HepG2 (cell line): ENCODE data around the gene PDE2A. TPM values are rescaled to one million over a fixed set of nuclear protein-coding genes. Genes with fewer than 3 reads are reported as not detected.
"Not testable (repeated sequence)": the region's sequence is repeated elsewhere in the genome, so short reads cannot be mapped to it uniquely, and the experiment has no call there.

Experiments used
- ATAC-seq: fragments of 200-7000 bp; cut with Tn5 transposase; 3 replicates; pipeline ENCODE4 v1.9.1; 2020; ENCODE audit warnings: mild to moderate bottlenecking, moderate library complexity
- BruUV-seq: library from RNA; stranded (reverse); fragments of 400-500 nt; replicated peaks from 2 replicates; lab custom pipeline; 2021; lab: Mats Ljungman, UMichigan
- CTCF ChIA-PET: fragments of 300-600 bp; formaldehyde crosslinking; extraction: SDS; loops from one replicate; lab custom pipeline; 2021; ENCODE audit warnings: low total read pairs, inconsistent platforms, low intra/inter-chr PET ratio; lab: Yijun Ruan, JAX
- POLR2A ChIA-PET: fragments of 350-600 bp; sonication (Branson Sonifier 250); formaldehyde crosslinking; loops from one replicate; lab custom pipeline; 2020; ENCODE audit warnings: antibody characterized with exemption, inconsistent platforms; lab: Yijun Ruan, JAX
- DNase-seq: peaks from one replicate; pipeline ENCODE4 v3.0.0-alpha.2; 2015; ENCODE audit warnings: low spot score
- FAIRE-seq: peaks from 3 replicates; lab custom pipeline; 2011; peaks lifted over from hg19 to GRCh38; lab: Jason Lieb, UNC
- H2AFZ ChIP-seq: one replicate; pipeline ENCODE4 v1.6.1; 2011; ENCODE audit warnings: low read length, inconsistent platforms
- H3K27ac ChIP-seq: fragments of 300-600 bp; 3 replicates; pipeline ENCODE4 v1.8.0; 2011; ENCODE audit warnings: mixed run types, mild to moderate bottlenecking, mixed read lengths, low read length, inconsistent platforms; ENCODE audit not compliant: insufficient read depth; ENCODE audit errors: extremely low read length
- H3K27me3 ChIP-seq, 2 experiments: fragments of 200-600 bp in 1 of 2; 2 replicates in 1 of 2; 3 replicates in 1 of 2; pipeline versions ENCODE4 v1.6.0 to v1.8.0; 2011; ENCODE audit warnings: low read length in 2 of 2, mild to moderate bottlenecking in 2 of 2, moderate library complexity in 2 of 2, inconsistent platforms in 1 of 2; ENCODE audit not compliant: insufficient read depth in 2 of 2, control insufficient read depth in 1 of 2
- H3K36me3 ChIP-seq, 2 experiments: fragments of 200-600 bp in 1 of 2; replicated peaks in 1 of 2; 2 replicates in 1 of 2; 3 replicates in 1 of 2; pipeline versions ENCODE4 v1.5.1 to v1.8.0; 2011; ENCODE audit warnings: low read length in 2 of 2, inconsistent platforms in 1 of 2; ENCODE audit not compliant: insufficient read depth in 2 of 2, control insufficient read depth in 1 of 2
- H3K4me1 ChIP-seq: 2 replicates; pipeline ENCODE4 v1.5.1; 2012; ENCODE audit warnings: low read length, inconsistent platforms; ENCODE audit not compliant: insufficient read depth
- H3K4me2 ChIP-seq: 2 replicates; pipeline ENCODE4 v1.6.0; 2011; ENCODE audit warnings: low read depth, low read length, inconsistent platforms
- H3K4me3 ChIP-seq, 3 experiments: fragments of 200-600 bp in 1 of 3; sonication (generic), shearing (Covaris generic) in 1 of 3; replicated peaks in 1 of 3; 2 replicates each; pipeline ENCODE4 v1.5.1; 2011 to 2016; ENCODE audit warnings: low read length in 3 of 3, inconsistent platforms in 2 of 3, low read depth in 2 of 3, mild to moderate bottlenecking in 2 of 3, control low read depth in 1 of 3, mixed read lengths in 1 of 3; ENCODE audit not compliant: insufficient read depth in 1 of 3
- H3K79me2 ChIP-seq: one replicate; pipeline ENCODE4 v1.6.1; 2011; ENCODE audit warnings: low read length, inconsistent platforms; ENCODE audit not compliant: insufficient read depth
- H3K9ac ChIP-seq: 2 replicates; pipeline ENCODE4 v1.6.0; 2011; ENCODE audit warnings: mild to moderate bottlenecking, low read depth, low read length, inconsistent platforms; ENCODE audit not compliant: insufficient read depth
- H3K9me3 ChIP-seq: 2 replicates; pipeline ENCODE4 v1.5.1; 2012; ENCODE audit warnings: mild to moderate bottlenecking, low read length
- H4K20me1 ChIP-seq: 2 replicates; pipeline ENCODE4 v1.6.0; 2011; ENCODE audit warnings: inconsistent platforms, mild to moderate bottlenecking, low read length, moderate library complexity; ENCODE audit not compliant: insufficient read depth
- CENPX ChIP-seq: sonication (generic); formaldehyde crosslinking; IDR thresholded peaks from 2 replicates; pipeline ENCODE4 v1.9.0; 2021; ENCODE audit warnings: mild to moderate bottlenecking, missing genetic modification reagents, moderate library complexity
- HOXD1 ChIP-seq: sonication (generic); formaldehyde crosslinking; IDR thresholded peaks from 2 replicates; pipeline ENCODE4 v1.5.0; 2020; ENCODE audit warnings: missing genetic modification reagents
- WGBS: methylation state at CpG from one replicate; pipeline ENCODE4 v1.1.6; 2017; ENCODE audit warnings: low lambda C conversion rate; 5-methylcytosine and 5-hydroxymethylcytosine counted together
- in situ Hi-C: cut with HindIII; loops from 2 replicates; pipeline ENCODE4 v1.10.0; 2017; ENCODE audit warnings: low pct_unique_long_range_greater_than_20kb; ENCODE audit not compliant: extremely low pct_ligation_motif_present
- intact Hi-C: fragments of 100-400 bp; cut with micrococcal nuclease; formaldehyde crosslinking; loops from one replicate; pipeline ENCODE4 v1.10.0; 2022; ENCODE audit not compliant: unreplicated experiment
- polyA plus RNA-seq, 8 experiments: library from polyadenylated mRNA; depleted of rRNA in 3 of 8; stranded (reverse) in 7 of 8; unstranded in 1 of 8; fragments of >200 nt; fragmentation: Illumina TruSeq in 4 of 8; extraction: Trizol in 4 of 8; gene quantifications; 2 replicates each; pipeline versions ENCODE4 v1.2.1 to v1.2.3, GENCODE V29; 2011 to 2016; ENCODE audit warnings: low read depth in 4 of 8, missing spikeins in 1 of 8, mixed read lengths in 1 of 8; ENCODE audit not compliant: insufficient read depth in 1 of 8
- total RNA-seq, 5 experiments: library from RNA; depleted of rRNA; stranded (reverse); fragments of >200 nt; fragmentation: Illumina TruSeq; extraction: Trizol; gene quantifications; 2 replicates each; pipeline ENCODE4 v1.2.3, GENCODE V29; 2016; ENCODE audit warnings: low read depth in 1 of 5
- TF ChIP-seq, protein P1 (sequence below): IDR thresholded peaks from 2 replicates; pipeline ENCODE4 v1.6.1; 2018; ENCODE audit warnings: missing genetic modification reagents

Gene PDE2A
- total and polyA plus RNA-seq, 2 of the 13 experiments (the other 11 are each of a cell fraction or from before 2014, with no cell fraction given) = 3.1 TPM; not detected in 1

DNA sequence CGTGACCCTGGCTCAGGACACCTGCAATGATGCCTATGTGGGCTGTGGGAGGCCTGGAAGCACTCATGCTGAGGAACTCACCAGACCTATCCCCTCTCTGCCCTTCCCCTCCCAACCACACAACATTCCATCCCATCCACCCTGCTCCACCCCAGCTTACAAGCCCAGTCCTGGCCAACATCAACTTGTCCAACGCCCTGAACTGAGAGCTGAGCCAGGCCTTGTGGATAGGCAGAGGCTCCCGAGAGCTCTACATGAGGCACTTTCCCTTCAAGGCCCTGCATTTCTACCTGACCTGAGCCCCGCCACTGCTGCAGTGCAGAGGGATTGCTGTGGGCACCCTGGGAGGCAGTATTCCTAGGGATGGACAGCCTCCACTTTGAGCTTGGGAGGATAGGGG lies 112.4 kb downstream of the PDE2A start:
- WGBS = 28% methylated on average over 4 of the region's 4 CpGs
- no peaks in the 10 kb centered on the region for H4K20me1 ChIP-seq
- TF ChIP-seq HOXD1 (CRISPR knock-in tag) (no peak), CENPX (CRISPR knock-in tag) (no peak)
- TF ChIP-seq, protein P1, sequence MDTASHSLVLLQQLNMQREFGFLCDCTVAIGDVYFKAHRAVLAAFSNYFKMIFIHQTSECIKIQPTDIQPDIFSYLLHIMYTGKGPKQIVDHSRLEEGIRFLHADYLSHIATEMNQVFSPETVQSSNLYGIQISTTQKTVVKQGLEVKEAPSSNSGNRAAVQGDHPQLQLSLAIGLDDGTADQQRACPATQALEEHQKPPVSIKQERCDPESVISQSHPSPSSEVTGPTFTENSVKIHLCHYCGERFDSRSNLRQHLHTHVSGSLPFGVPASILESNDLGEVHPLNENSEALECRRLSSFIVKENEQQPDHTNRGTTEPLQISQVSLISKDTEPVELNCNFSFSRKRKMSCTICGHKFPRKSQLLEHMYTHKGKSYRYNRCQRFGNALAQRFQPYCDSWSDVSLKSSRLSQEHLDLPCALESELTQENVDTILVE (CRISPR knock-in tag) = no peak
- H3K27me3 ChIP-seq = peaks cover 1 to 37% of the 10 kb centered on the region in 2 experiments; a peak in 3 of 5 replicates
- BruUV-seq = no TSS peak
- no peaks in the 10 kb centered on the region for H3K9me3 ChIP-seq
- no peak overlapping the region for H2AFZ ChIP-seq
- no peaks in the 10 kb centered on the region for H3K79me2 ChIP-seq
- no peak overlapping the region for H3K27ac ChIP-seq
- in situ Hi-C loops = no loop called here
- ATAC-seq = no peak; the same call in 2 of the 3 replicates
- no peak for DNase-seq
- FAIRE-seq = no peak
- CTCF ChIA-PET = no interaction called here
- H3K4me3 ChIP-seq = no peak overlapping the region
- no peaks in the 10 kb centered on the region for H3K36me3 ChIP-seq
- intact Hi-C loops = no loop called here
- no peak overlapping the region for H3K4me2 ChIP-seq
- POLR2A ChIA-PET = no interaction called here
- H3K4me1 ChIP-seq = no peaks in the 10 kb centered on the region
- no peak overlapping the region for H3K9ac ChIP-seq

DNA sequence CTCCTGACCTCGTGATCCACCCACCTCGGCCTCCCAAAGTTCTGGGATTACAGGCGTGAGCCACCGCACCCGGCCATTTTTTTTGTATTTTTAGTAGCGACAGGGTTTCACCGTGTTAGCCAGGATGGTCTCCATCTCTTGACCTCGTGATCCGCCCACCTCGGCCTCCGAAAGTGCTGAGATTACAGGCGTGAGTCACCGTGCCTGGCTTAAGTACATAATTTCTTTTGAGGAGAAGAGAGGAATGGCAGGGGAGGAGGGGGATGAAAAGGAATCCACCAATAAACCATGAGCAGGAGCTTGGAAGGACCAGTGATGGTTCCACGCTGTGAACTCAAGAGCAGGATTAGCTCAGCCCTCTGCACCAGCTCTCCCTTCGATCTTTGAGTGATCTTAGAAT lies 113.4 kb downstream of the PDE2A start:
- H4K20me1 ChIP-seq, DNase-seq, in situ Hi-C loops, FAIRE-seq, H3K4me2 ChIP-seq, H3K9ac ChIP-seq, ATAC-seq, POLR2A ChIA-PET, BruUV-seq, H2AFZ ChIP-seq, H3K36me3 ChIP-seq, CTCF ChIA-PET, intact Hi-C loops, H3K9me3 ChIP-seq, H3K79me2 ChIP-seq, H3K27ac ChIP-seq, H3K4me3 ChIP-seq, H3K4me1 ChIP-seq: not testable (repeated sequence)
- H3K27me3 ChIP-seq = peaks cover 1 to 38% of the 10 kb centered on the region in 2 experiments; a peak in 3 of 5 replicates
- WGBS = 34% methylated on average over 15 of the region's 15 CpGs
